KOPT-K1 (cell line): ENCODE results near the gene LRFN5.
"Not testable (repeated sequence)": the region's sequence is repeated elsewhere in the genome, so short reads cannot be mapped to it uniquely, and the experiment has no call there.

Experiments used
- H3K27ac ChIP-seq: fragments of 200-600 bp; sonication (generic); 2 replicates; pipeline ENCODE4 v1.5.1; 2016; ENCODE audit warnings: antibody characterized with exemption, mild to moderate bottlenecking, low read depth, low read length; ENCODE audit not compliant: poor library complexity, severe bottlenecking
- H3K36me3 ChIP-seq: fragments of 200-600 bp; sonication (generic); 2 replicates; pipeline ENCODE4 v1.5.1; 2017; ENCODE audit warnings: antibody characterized with exemption, mild to moderate bottlenecking, low read length, moderate library complexity; ENCODE audit not compliant: insufficient read depth
- H3K9me3 ChIP-seq: fragments of 200-600 bp; sonication (generic); 2 replicates; pipeline ENCODE4 v1.5.1; 2017; ENCODE audit warnings: antibody characterized with exemption, low read length, mild to moderate bottlenecking; ENCODE audit not compliant: insufficient read depth, poor library complexity, severe bottlenecking

The LRFN5 gene

GRCh38 chr14:41872931-41873685 lies 266.4 kb downstream of the LRFN5 start:
- Histone ChIP-seq H3K27ac (no peak overlapping the region), H3K36me3 (no peaks in the 10 kb centered on the region), H3K9me3 (no peaks in the 10 kb centered on the region)

DNA sequence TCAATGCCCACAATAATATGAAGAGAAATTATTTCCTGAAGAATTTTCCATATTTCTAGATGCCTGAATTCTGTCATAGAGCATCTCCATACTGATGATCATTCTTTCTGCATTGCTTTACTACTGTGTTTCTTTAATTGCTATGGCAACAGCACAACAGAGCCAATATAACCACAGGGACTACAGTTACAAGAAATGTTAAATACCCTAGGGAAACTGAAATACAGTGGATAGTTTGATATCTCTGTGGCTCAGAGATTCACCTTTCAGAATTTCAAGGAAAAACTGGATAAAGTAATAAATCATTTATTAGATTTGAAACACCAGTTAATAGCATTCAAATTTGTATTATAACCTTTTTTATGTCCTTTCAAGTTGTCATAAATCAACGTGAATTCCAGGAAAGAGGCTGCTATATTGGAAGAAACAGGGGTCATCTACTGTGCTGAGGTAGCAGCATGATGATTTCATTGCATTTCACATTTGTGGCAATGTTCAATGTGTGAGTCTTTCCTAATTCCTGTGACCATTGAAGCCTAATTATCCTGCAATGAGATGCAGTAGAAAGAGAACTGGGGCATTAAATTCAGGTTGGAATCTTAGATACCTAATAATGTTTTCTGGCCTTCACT lies 267.1 kb downstream of the LRFN5 start:
- H3K36me3 ChIP-seq, result no peaks in the 10 kb centered on the region
- H3K27ac ChIP-seq, result no peak overlapping the region
- no peaks in the 10 kb centered on the region for H3K9me3 ChIP-seq

- Histone ChIP-seq H3K27ac (no peak overlapping the region), H3K9me3 (no peaks in the 10 kb centered on the region), H3K36me3 (no peaks in the 10 kb centered on the region)
Observed at GRCh38 chr14:41875116-41875515, 268.4 kb downstream of the LRFN5 start.

DNA sequence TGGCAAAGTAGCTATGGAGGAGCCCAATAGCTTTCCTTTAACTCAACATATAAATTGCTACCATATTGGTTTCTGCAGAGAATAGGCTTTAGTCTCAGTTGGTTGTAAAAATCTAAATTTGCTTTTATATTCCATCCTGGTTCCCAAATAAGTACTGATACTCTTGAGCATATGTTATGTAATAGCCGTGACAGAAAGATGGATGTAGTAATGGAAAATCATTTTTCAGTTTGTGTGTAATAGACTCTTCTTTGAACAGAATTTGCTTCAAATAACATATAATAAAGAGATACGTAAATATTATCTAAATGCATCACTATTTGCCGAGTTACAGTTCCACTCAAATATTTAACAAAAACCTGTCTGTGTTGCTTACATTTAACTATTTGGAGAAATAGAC lies 271.6 kb downstream of the LRFN5 start:
- Histone ChIP-seq H3K9me3 (no peaks in the 10 kb centered on the region), H3K36me3 (no peaks in the 10 kb centered on the region), H3K27ac (no peak overlapping the region)

DNA sequence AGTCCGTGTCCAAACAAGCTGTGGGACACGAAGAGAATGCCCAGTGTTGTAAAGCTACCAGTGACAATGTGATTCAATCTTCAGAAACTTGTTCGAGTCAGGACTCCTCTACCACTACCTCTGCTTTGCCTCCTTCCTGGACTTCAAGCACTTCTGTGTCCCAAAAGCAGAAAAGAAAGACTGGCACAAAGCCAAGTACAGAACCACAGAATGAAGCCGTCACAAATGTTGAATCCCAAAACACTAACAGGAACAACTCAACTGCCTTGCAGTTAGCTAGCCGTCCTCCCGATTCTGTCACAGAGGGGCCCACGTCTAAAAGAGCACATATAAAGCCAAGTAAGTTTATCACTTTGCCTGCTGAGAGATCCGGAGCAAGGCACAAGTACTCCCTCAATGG lies 284.9 kb downstream of the LRFN5 start:
- Histone ChIP-seq H3K36me3 (no peaks in the 10 kb centered on the region), H3K9me3 (no peaks in the 10 kb centered on the region), H3K27ac (no peak overlapping the region)

DNA sequence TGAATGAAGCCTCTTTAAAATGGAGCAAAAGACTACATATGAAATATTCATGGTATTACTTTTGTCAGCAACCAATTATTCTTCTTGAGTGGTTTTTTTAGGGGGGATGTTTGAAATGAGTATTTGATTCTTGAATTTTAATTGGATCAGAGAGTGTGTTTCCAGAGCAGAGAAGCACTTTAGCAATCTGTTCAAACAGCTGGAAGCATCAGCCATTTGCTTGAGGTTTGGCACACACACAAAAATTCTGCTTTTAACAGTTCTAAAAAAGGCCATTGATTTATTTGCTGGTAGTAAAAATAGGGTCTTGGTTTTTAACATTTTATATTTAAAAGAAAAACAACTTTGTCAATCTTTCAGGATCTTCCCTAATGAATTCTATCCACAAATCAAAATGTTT lies 292.7 kb downstream of the LRFN5 start:
- Histone ChIP-seq H3K27ac (no peak overlapping the region), H3K36me3 (no peaks in the 10 kb centered on the region), H3K9me3 (no peaks in the 10 kb centered on the region)

DNA sequence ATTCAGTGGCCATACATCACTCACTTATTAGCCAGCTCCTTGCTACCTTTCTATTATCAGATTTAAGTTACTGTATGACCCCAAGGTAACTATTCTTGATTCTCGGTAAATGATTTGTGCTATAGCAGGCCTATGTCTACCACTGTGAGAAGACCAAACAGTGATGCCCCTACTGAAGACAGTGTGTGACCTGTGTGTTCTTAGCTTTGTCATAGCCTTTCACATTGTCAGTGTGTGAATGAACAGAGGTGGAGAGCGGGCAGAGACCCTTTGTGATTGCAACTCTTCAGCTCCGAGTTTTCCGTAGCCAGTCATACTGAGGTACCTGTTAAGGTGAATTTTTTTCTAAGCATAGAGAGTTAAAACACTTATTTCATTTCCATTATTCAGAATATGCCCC lies 294.0 kb downstream of the LRFN5 start:
- H3K27ac ChIP-seq, result no peak overlapping the region
- H3K9me3 ChIP-seq, result no peaks in the 10 kb centered on the region
- H3K36me3 ChIP-seq, result no peaks in the 10 kb centered on the region

- Histone ChIP-seq H3K27ac (no peak overlapping the region), H3K36me3 (no peaks in the 10 kb centered on the region), H3K9me3 (no peaks in the 10 kb centered on the region)
Observed at GRCh38 chr14:41901089-41901488, 294.4 kb downstream of the LRFN5 start.

GRCh38 chr14:41905394-41905964 lies 298.8 kb downstream of the LRFN5 start:
- Histone ChIP-seq H3K36me3 (no peaks in the 10 kb centered on the region), H3K9me3 (no peaks in the 10 kb centered on the region), H3K27ac (no peak overlapping the region)

DNA sequence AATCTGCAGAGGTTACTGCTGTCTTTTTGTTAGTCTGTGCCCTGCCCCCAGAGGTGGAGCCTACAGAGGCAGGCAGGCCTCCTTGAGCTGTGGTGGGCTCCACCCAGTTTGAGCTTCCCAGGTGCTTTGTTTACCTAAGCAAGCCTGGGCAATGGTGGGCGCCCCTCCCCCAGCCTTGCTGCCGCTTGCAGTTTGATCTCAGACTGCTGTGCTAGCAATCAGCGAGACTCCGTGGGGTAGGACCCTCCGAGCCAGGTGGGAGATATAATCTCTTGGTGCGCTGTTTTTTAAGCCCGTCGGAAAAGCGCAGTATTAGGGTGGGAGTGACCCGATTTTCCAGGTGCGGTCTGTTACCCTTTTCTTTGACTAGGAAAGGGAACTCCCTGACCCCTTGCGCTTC lies 304.5 kb downstream of the LRFN5 start:
- not testable (repeated sequence) for H3K36me3 ChIP-seq, H3K9me3 ChIP-seq, H3K27ac ChIP-seq

DNA sequence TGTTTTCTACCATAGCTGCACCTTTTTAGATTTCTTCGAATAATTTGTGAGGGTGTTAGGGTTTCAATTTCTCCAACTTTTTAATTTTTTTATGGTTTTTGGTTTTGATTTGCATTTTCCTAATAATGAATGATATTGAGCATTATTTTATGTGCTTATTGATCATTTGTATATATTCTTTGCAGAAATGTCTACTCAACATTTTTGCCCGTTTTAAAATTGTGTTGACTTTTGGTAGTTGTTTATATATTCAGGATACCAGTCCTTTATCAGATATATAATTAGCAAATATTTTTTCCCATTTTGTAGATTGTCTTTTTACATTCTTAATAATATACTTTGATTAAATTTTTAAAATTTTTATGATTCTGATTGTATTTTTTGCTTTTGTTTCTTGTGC lies 306.7 kb downstream of the LRFN5 start:
- no peaks in the 10 kb centered on the region for H3K36me3 ChIP-seq
- no peaks in the 10 kb centered on the region for H3K9me3 ChIP-seq
- H3K27ac ChIP-seq, result no peak overlapping the region

DNA sequence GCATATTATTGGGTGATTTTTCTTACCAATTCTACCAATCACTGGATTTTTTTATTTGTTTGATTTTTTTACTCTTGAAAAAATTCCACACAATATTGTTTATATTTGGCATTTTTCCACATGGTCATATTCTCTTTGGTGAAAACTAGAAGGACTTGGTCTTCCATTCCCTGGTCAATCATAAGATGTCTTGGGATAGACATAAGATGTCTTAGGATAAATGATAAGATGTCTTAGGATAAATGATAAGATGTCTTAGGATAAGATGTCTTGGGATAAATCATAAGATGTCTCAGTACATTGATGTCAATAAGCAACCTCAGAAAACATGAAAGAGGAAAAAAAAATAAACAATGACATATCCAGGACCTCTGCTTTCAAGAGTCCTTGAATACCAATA lies 309.1 kb downstream of the LRFN5 start:
- H3K36me3 ChIP-seq, result no peaks in the 10 kb centered on the region
- H3K9me3 ChIP-seq, result no peaks in the 10 kb centered on the region
- H3K27ac ChIP-seq, result no peak overlapping the region

- H3K36me3 ChIP-seq, result no peaks in the 10 kb centered on the region
- no peaks in the 10 kb centered on the region for H3K9me3 ChIP-seq
- no peak overlapping the region for H3K27ac ChIP-seq
Observed at GRCh38 chr14:41916313-41916712, 309.6 kb downstream of the LRFN5 start.

DNA sequence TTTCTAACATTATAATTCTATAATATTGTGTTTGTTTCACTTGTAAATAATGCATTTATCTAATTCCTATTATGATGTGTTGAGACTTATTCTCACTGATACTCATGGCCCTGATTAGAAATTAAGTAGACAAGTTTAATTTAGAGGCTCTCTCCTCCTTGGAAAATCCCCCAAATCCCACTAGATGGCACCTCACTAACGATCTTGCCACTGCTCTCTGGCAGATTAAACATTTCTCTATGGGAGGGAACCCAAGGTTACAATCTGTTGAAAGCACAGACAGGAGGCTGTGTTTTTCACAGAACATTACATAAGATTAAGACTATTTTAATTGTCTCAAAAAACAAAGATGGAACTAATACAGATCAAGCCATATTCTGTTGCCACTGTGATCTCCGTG lies 318.7 kb downstream of the LRFN5 start:
- H3K27ac ChIP-seq, result no peak overlapping the region
- H3K36me3 ChIP-seq, result no peaks in the 10 kb centered on the region
- no peaks in the 10 kb centered on the region for H3K9me3 ChIP-seq

- Histone ChIP-seq H3K36me3 (no peaks in the 10 kb centered on the region), H3K9me3 (no peaks in the 10 kb centered on the region), H3K27ac (no peak overlapping the region)
Observed at GRCh38 chr14:41950428-41951151, 343.9 kb downstream of the LRFN5 start.
